Measurements from ENCODE around the gene TIMP2. TPM values are rescaled to one million over a fixed set of nuclear protein-coding genes. Genes with fewer than 3 reads are reported as not detected.

TIMP2 gene
- total RNA-seq, 2 experiments from 2014 or later = 0.54 TPM; not detected in 1

- Histone ChIP-seq H3K4me2 (ENCODE audit: low read length) (no peak overlapping the region), H3K36me3 (ENCODE audit: insufficient read depth, low read length) (no peaks in the 10 kb centered on the region), H2AFZ (ENCODE audit: low read length) (no peak overlapping the region), H3K9me3 (ENCODE audit: low read length) (no peaks in the 10 kb centered on the region), H3K79me2 (ENCODE audit: insufficient read depth, low read depth, low read length) (no peaks in the 10 kb centered on the region), H4K20me1 (ENCODE audit: insufficient read depth, low read length) (no peaks in the 10 kb centered on the region), H3K27ac (ENCODE audit: low read depth, low read length, poor library complexity, severe bottlenecking) (no peak overlapping the region), H3K9me2 (ENCODE audit: insufficient read depth, low read length) (no peaks in the 10 kb centered on the region), H3K4me3 (ENCODE audit: low read depth, low read length, poor library complexity, severe bottlenecking) (no peak overlapping the region), H3K4me1 (ENCODE audit: insufficient read depth, low read length, poor library complexity, severe bottlenecking) (no peaks in the 10 kb centered on the region)
- no peak for DNase-seq (ENCODE audit: low spot score)
- POLR2A ChIA-PET = interaction anchor here (0.6 kb wide), 1 partner anchor 13 kb away, joined by 3 read pairs; no protein-coding TSS in a partner anchor
- CTCF ChIA-PET (ENCODE audit: unreplicated experiment) = no interaction called here
- TF ChIP-seq CTCF (conservative IDR thresholded peaks at IDR 0.05; ENCODE audit: low read length) = no peak
- TF ChIP-seq EZH2phosphoT487 (IDR thresholded peaks at IDR 0.05; ENCODE audit: borderline replicate concordance, low read depth, low read length) = no peak
- intact Hi-C loops (cut with micrococcal nuclease; ENCODE audit: unreplicated experiment) = no loop called here
- BruUV-seq (replicated peaks) = no TSS peak
These were observed 66.1 kb downstream of the TIMP2 start for GRCh38 chr17:78859051-78859450.

- H3K4me3 ChIP-seq (ENCODE audit: low read depth, low read length, poor library complexity, severe bottlenecking) = no peak overlapping the region
- ChIA-PET CTCF (ENCODE audit: unreplicated experiment) (no interaction called here), POLR2A (interaction anchor here (0.5 kb wide), 1 partner anchor 33 kb away, joined by 4 read pairs; no protein-coding TSS in a partner anchor)
- H3K9me2 ChIP-seq (ENCODE audit: insufficient read depth, low read length) = no peaks in the 10 kb centered on the region
- no peak overlapping the region for H2AFZ ChIP-seq (ENCODE audit: low read length)
- H3K4me2 ChIP-seq (ENCODE audit: low read length) = no peak overlapping the region
- no peaks in the 10 kb centered on the region for H3K4me1 ChIP-seq (ENCODE audit: insufficient read depth, low read length, poor library complexity, severe bottlenecking)
- no peak overlapping the region for H3K27ac ChIP-seq (ENCODE audit: low read depth, low read length, poor library complexity, severe bottlenecking)
- intact Hi-C loops (cut with micrococcal nuclease; ENCODE audit: unreplicated experiment) = no loop called here
- no peaks in the 10 kb centered on the region for H3K9me3 ChIP-seq (ENCODE audit: low read length)
- H4K20me1 ChIP-seq (ENCODE audit: insufficient read depth, low read length) = no peaks in the 10 kb centered on the region
- no peaks in the 10 kb centered on the region for H3K79me2 ChIP-seq (ENCODE audit: insufficient read depth, low read depth, low read length)
- no peak for DNase-seq (ENCODE audit: low spot score)
- no peaks in the 10 kb centered on the region for H3K36me3 ChIP-seq (ENCODE audit: insufficient read depth, low read length)
- TF ChIP-seq CTCF (conservative IDR thresholded peaks at IDR 0.05; ENCODE audit: low read length) (no peak), EZH2phosphoT487 (IDR thresholded peaks at IDR 0.05; ENCODE audit: borderline replicate concordance, low read depth, low read length) (no peak)
- no TSS peak for BruUV-seq (replicated peaks)
These were observed 67.9 kb downstream of the TIMP2 start for GRCh38 chr17:78857266-78857665.

GRCh38 chr17:78855561-78856165 lies 69.5 kb downstream of the TIMP2 start:
- Histone ChIP-seq H3K79me2 (ENCODE audit: insufficient read depth, low read depth, low read length) (no peaks in the 10 kb centered on the region), H3K36me3 (ENCODE audit: insufficient read depth, low read length) (no peaks in the 10 kb centered on the region), H3K4me1 (ENCODE audit: insufficient read depth, low read length, poor library complexity, severe bottlenecking) (no peaks in the 10 kb centered on the region), H3K4me3 (ENCODE audit: low read depth, low read length, poor library complexity, severe bottlenecking) (no peak overlapping the region), H3K9me2 (ENCODE audit: insufficient read depth, low read length) (no peaks in the 10 kb centered on the region), H3K4me2 (ENCODE audit: low read length) (no peak overlapping the region), H3K27ac (ENCODE audit: low read depth, low read length, poor library complexity, severe bottlenecking) (no peak overlapping the region), H2AFZ (ENCODE audit: low read length) (no peak overlapping the region), H4K20me1 (ENCODE audit: insufficient read depth, low read length) (no peaks in the 10 kb centered on the region), H3K9me3 (ENCODE audit: low read length) (no peaks in the 10 kb centered on the region)
- BruUV-seq (replicated peaks) = no TSS peak
- intact Hi-C loops (cut with micrococcal nuclease; ENCODE audit: unreplicated experiment) = no loop called here
- TF ChIP-seq CTCF (conservative IDR thresholded peaks at IDR 0.05; ENCODE audit: low read length) (no peak), EZH2phosphoT487 (IDR thresholded peaks at IDR 0.05; ENCODE audit: borderline replicate concordance, low read depth, low read length) (no peak)
- CTCF ChIA-PET (ENCODE audit: unreplicated experiment) = no interaction called here
- DNase-seq (ENCODE audit: low spot score) = no peak
- POLR2A ChIA-PET = no interaction called here

All from OCI-LY7 (cell line).